ENCODE measurements around the gene FHOD3.
"Not testable (repeated sequence)": the region's sequence is repeated elsewhere in the genome, so short reads cannot be mapped to it uniquely, and the experiment has no call there.

The FHOD3 gene

GRCh38 chr18:36744261-36744876 lies 446.9 kb downstream of the FHOD3 start:
- Mint-ChIP-seq H3K36me3 (no peaks in the 10 kb centered on the region), H3K4me3 (no peak overlapping the region), H3K27me3 (peaks cover 6% of the 10 kb centered on the region), H3K9me3 (ENCODE audit: low read depth) (no peaks in the 10 kb centered on the region), H3K4me1 (ENCODE audit: low read depth) (no peaks in the 10 kb centered on the region), H3K27ac (no peak overlapping the region)

GRCh38 chr18:36745219-36745975 lies 447.9 kb downstream of the FHOD3 start:
- no peak overlapping the region for H3K27ac Mint-ChIP-seq
- no peaks in the 10 kb centered on the region for H3K9me3 Mint-ChIP-seq (ENCODE audit: low read depth)
- H3K27me3 Mint-ChIP-seq, result peaks cover 4% of the 10 kb centered on the region
- H3K4me1 Mint-ChIP-seq (ENCODE audit: low read depth), result no peaks in the 10 kb centered on the region
- H3K36me3 Mint-ChIP-seq, result no peaks in the 10 kb centered on the region
- H3K4me3 Mint-ChIP-seq, result no peak overlapping the region

- Mint-ChIP-seq H3K4me3 (no peak overlapping the region), H3K36me3 (no peaks in the 10 kb centered on the region), H3K4me1 (ENCODE audit: low read depth) (no peaks in the 10 kb centered on the region), H3K27me3 (peaks cover 8% of the 10 kb centered on the region), H3K27ac (no peak overlapping the region), H3K9me3 (ENCODE audit: low read depth) (no peaks in the 10 kb centered on the region)
These were observed 455.7 kb downstream of the FHOD3 start for GRCh38 chr18:36752929-36753865.

GRCh38 chr18:36756242-36756641 lies 458.7 kb downstream of the FHOD3 start:
- Mint-ChIP-seq H3K27me3 (peaks cover 14% of the 10 kb centered on the region), H3K4me1 (ENCODE audit: low read depth) (no peaks in the 10 kb centered on the region), H3K4me3 (no peak overlapping the region), H3K36me3 (no peaks in the 10 kb centered on the region), H3K27ac (no peak overlapping the region), H3K9me3 (ENCODE audit: low read depth) (no peaks in the 10 kb centered on the region)

- Mint-ChIP-seq H3K27ac (no peak overlapping the region), H3K4me3 (no peak overlapping the region), H3K4me1 (ENCODE audit: low read depth) (no peaks in the 10 kb centered on the region), H3K36me3 (no peaks in the 10 kb centered on the region), H3K27me3 (peaks cover 15% of the 10 kb centered on the region), H3K9me3 (ENCODE audit: low read depth) (no peaks in the 10 kb centered on the region)
These were observed 459.6 kb downstream of the FHOD3 start for GRCh38 chr18:36757081-36757480.

GRCh38 chr18:36757991-36758390 lies 460.5 kb downstream of the FHOD3 start:
- Mint-ChIP-seq H3K9me3 (ENCODE audit: low read depth) (no peaks in the 10 kb centered on the region), H3K4me1 (ENCODE audit: low read depth) (no peaks in the 10 kb centered on the region), H3K36me3 (no peaks in the 10 kb centered on the region), H3K4me3 (no peak overlapping the region), H3K27me3 (peaks cover 14% of the 10 kb centered on the region), H3K27ac (no peak overlapping the region)

GRCh38 chr18:36758623-36759022 lies 461.1 kb downstream of the FHOD3 start:
- no peaks in the 10 kb centered on the region for H3K36me3 Mint-ChIP-seq
- H3K4me1 Mint-ChIP-seq (ENCODE audit: low read depth), result no peaks in the 10 kb centered on the region
- peaks cover 11% of the 10 kb centered on the region for H3K27me3 Mint-ChIP-seq
- no peak overlapping the region for H3K4me3 Mint-ChIP-seq
- no peaks in the 10 kb centered on the region for H3K9me3 Mint-ChIP-seq (ENCODE audit: low read depth)
- H3K27ac Mint-ChIP-seq, result no peak overlapping the region

- Mint-ChIP-seq H3K27me3 (peaks cover 10% of the 10 kb centered on the region), H3K9me3 (ENCODE audit: low read depth) (no peaks in the 10 kb centered on the region), H3K27ac (no peak overlapping the region), H3K36me3 (no peaks in the 10 kb centered on the region), H3K4me1 (ENCODE audit: low read depth) (no peaks in the 10 kb centered on the region), H3K4me3 (no peak overlapping the region)
These were observed 461.8 kb downstream of the FHOD3 start for GRCh38 chr18:36759167-36759776.

GRCh38 chr18:36760598-36760997 lies 463.1 kb downstream of the FHOD3 start:
- no peak overlapping the region for H3K27ac Mint-ChIP-seq
- H3K9me3 Mint-ChIP-seq (ENCODE audit: low read depth), result no peaks in the 10 kb centered on the region
- no peak overlapping the region for H3K4me3 Mint-ChIP-seq
- peaks cover 10% of the 10 kb centered on the region for H3K27me3 Mint-ChIP-seq
- no peaks in the 10 kb centered on the region for H3K4me1 Mint-ChIP-seq (ENCODE audit: low read depth)
- H3K36me3 Mint-ChIP-seq, result no peaks in the 10 kb centered on the region

- Mint-ChIP-seq H3K36me3 (no peaks in the 10 kb centered on the region), H3K27ac (no peak overlapping the region), H3K27me3 (peaks cover 8% of the 10 kb centered on the region), H3K9me3 (ENCODE audit: low read depth) (no peaks in the 10 kb centered on the region), H3K4me3 (no peak overlapping the region), H3K4me1 (ENCODE audit: low read depth) (no peaks in the 10 kb centered on the region)
These were observed 463.7 kb downstream of the FHOD3 start for GRCh38 chr18:36761186-36761698.

- no peak overlapping the region for H3K27ac Mint-ChIP-seq
- H3K9me3 Mint-ChIP-seq (ENCODE audit: low read depth), result no peaks in the 10 kb centered on the region
- H3K27me3 Mint-ChIP-seq, result peaks cover 7% of the 10 kb centered on the region
- H3K4me1 Mint-ChIP-seq (ENCODE audit: low read depth), result no peaks in the 10 kb centered on the region
- no peaks in the 10 kb centered on the region for H3K36me3 Mint-ChIP-seq
- no peak overlapping the region for H3K4me3 Mint-ChIP-seq
These were observed 464.6 kb downstream of the FHOD3 start for GRCh38 chr18:36762074-36762473.

GRCh38 chr18:36762965-36763364 lies 465.5 kb downstream of the FHOD3 start:
- H3K4me1 Mint-ChIP-seq (ENCODE audit: low read depth); H3K27me3 Mint-ChIP-seq; H3K4me3 Mint-ChIP-seq; H3K9me3 Mint-ChIP-seq (ENCODE audit: low read depth); H3K27ac Mint-ChIP-seq; H3K36me3 Mint-ChIP-seq: not testable (repeated sequence)

- H3K4me3 Mint-ChIP-seq, result no peak overlapping the region
- H3K27ac Mint-ChIP-seq, result no peak overlapping the region
- H3K9me3 Mint-ChIP-seq (ENCODE audit: low read depth), result no peaks in the 10 kb centered on the region
- H3K4me1 Mint-ChIP-seq (ENCODE audit: low read depth), result peaks cover 7% of the 10 kb centered on the region
- H3K27me3 Mint-ChIP-seq, result peaks cover 4% of the 10 kb centered on the region
- no peaks in the 10 kb centered on the region for H3K36me3 Mint-ChIP-seq
These were observed 469.3 kb downstream of the FHOD3 start for GRCh38 chr18:36766836-36767235.

- no peak overlapping the region for H3K27ac Mint-ChIP-seq
- no peaks in the 10 kb centered on the region for H3K9me3 Mint-ChIP-seq (ENCODE audit: low read depth)
- H3K27me3 Mint-ChIP-seq, result peaks cover 4% of the 10 kb centered on the region
- H3K4me3 Mint-ChIP-seq, result no peak overlapping the region
- no peaks in the 10 kb centered on the region for H3K36me3 Mint-ChIP-seq
- peaks cover 7% of the 10 kb centered on the region for H3K4me1 Mint-ChIP-seq (ENCODE audit: low read depth)
These were observed 471.7 kb downstream of the FHOD3 start for GRCh38 chr18:36769172-36769571.
